Immature natural killer cell (primary cell): ENCODE measurements around the gene ICA1L. TPM values are rescaled to one million over a fixed set of nuclear protein-coding genes. Genes with fewer than 3 reads are reported as not detected.

Experiments
- DNase-seq, 3 donors: peaks; one replicate each; pipeline ENCODE4 v3.0.0; 2022; ENCODE audit warnings: mixed read lengths in 1 of 3
- H3K27ac Mint-ChIP-seq, 6 donors: one replicate each; pipeline ENCODE4 v1.8.0; 2020; ENCODE audit warnings: mixed read lengths in 6 of 6, mild to moderate bottlenecking in 5 of 6, inconsistent platforms in 4 of 6, moderate library complexity in 3 of 6
- H3K27me3 Mint-ChIP-seq, 3 donors: one replicate each; pipeline ENCODE4 v1.8.0; 2020 to 2021; ENCODE audit warnings: low read depth in 3 of 3, mild to moderate bottlenecking in 3 of 3, mixed read lengths in 3 of 3, moderate library complexity in 3 of 3, inconsistent platforms in 1 of 3
- H3K36me3 Mint-ChIP-seq, 3 donors: one replicate each; pipeline ENCODE4 v1.8.0; 2020; ENCODE audit warnings: mixed read lengths in 3 of 3, inconsistent platforms in 2 of 3, mild to moderate bottlenecking in 2 of 3
- H3K4me1 Mint-ChIP-seq, 2 donors: one replicate each; pipeline ENCODE4 v1.8.0; 2020; ENCODE audit warnings: inconsistent platforms in 2 of 2, mild to moderate bottlenecking in 2 of 2, mixed read lengths in 2 of 2, moderate library complexity in 1 of 2
- H3K4me3 Mint-ChIP-seq, 5 donors: one replicate each; pipeline ENCODE4 v1.8.0; 2020; ENCODE audit warnings: mild to moderate bottlenecking in 5 of 5, mixed read lengths in 5 of 5, inconsistent platforms in 3 of 5, moderate library complexity in 3 of 5
- H3K9me3 Mint-ChIP-seq, 6 donors: one replicate each; pipeline ENCODE4 v1.8.0; 2020; ENCODE audit warnings: mild to moderate bottlenecking in 6 of 6, mixed read lengths in 6 of 6, inconsistent platforms in 4 of 6, moderate library complexity in 3 of 6
- polyA plus RNA-seq, 3 donors: library from polyadenylated mRNA; unstranded; fragments of 300-500 nt; fragmentation: Illumina TruSeq; gene quantifications; one replicate each; pipeline ENCODE4 v1.2.3, GENCODE V29; 2021

Gene ICA1L
- polyA plus RNA-seq, 3 donors from 2014 or later = 4.6 to 4.9 (median 4.7) TPM

DNA sequence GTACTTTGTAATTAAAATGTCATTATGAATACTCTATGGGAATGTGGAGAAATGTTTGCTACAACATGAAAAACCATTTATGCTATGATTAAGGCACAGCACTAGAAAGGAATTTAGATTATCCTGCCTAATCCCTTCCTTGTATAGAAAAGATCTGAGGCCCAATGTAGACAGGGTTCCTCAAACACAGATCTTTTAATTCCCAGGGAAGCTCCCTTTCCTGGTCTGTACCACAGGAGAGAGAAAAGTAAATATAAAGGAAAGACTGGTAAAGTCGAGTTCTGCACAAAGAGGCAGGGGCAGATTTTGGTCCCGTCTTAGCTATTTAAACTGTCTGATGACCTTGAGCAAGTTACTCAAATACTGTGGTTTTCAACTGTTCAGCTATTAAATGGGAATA lies 84.7 kb downstream of the ICA1L start:
- Mint-ChIP-seq H3K27me3 (peaks cover 0 to 3% (median 0%) of the 10 kb centered on the region in 3 donors), H3K4me3 (no peak overlapping the region), H3K9me3 (no peaks in the 10 kb centered on the region), H3K36me3 (peaks cover 32 to 47% (median 32%) of the 10 kb centered on the region in 3 donors), H3K27ac (no peak overlapping the region), H3K4me1 (no peaks in the 10 kb centered on the region)
- no peak for DNase-seq

DNA sequence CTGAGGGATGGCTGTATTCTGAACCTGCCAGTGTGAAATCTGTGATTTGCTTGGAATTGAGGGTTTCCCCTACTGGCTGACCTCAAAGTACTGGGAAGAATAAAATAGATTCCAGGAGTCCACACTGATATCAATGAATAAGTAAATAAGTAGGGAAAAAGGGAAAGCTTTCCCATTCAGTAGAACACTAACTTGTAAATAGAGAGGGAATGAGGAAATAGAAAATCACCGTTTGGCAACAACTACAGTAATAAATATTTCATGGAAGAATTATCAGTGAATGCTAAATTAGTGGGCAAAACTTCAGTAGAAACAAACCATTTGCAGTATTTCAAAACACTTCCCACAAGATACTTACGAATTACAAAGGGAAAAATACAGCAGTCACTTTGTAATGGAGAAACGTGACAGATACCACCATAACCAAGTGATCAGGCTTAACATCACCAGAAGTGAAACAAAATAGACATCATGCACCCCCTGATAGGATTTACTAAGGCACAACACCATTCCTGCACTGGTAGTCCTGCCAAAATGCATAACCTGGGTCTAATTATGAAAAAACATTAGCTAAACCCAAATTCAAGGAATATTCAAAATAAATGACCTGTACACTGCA lies 88.5 kb downstream of the ICA1L start:
- Mint-ChIP-seq H3K9me3 (no peaks in the 10 kb centered on the region), H3K36me3 (peaks cover 30 to 45% (median 41%) of the 10 kb centered on the region in 3 donors), H3K4me3 (no peak overlapping the region), H3K4me1 (no peaks in the 10 kb centered on the region), H3K27ac (no peak overlapping the region), H3K27me3 (no peaks in the 10 kb centered on the region)
- no peak for DNase-seq

DNA sequence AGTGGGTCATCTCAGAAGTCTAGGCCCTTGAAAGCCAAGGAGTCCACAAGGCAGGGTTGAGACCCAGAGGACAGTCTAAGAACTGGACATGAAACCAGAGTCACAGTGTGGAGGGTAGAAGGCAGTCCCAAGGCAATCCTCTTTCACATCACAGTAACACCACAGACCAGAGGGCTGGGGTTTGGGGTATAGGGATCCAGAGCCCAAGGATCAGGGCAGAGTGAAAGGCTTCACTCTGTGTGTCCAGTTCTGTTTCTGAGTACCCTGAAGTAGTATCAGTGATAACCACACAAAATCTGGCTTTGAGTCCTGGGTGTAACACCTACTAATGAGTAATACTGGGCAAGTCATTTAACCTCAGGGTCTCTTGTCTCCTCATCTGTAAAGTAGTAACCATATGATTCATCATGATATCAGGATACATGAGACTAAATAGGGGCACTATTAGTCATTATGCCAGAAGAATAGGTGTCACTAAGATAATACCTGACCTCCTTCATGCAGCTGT lies 91.0 kb downstream of the ICA1L start:
- Mint-ChIP-seq H3K4me3 (no peak overlapping the region), H3K27ac (no peak overlapping the region), H3K4me1 (no peaks in the 10 kb centered on the region), H3K27me3 (no peaks in the 10 kb centered on the region), H3K9me3 (no peaks in the 10 kb centered on the region), H3K36me3 (peaks cover 18 to 39% (median 31%) of the 10 kb centered on the region in 3 donors)
- no peak for DNase-seq

DNA sequence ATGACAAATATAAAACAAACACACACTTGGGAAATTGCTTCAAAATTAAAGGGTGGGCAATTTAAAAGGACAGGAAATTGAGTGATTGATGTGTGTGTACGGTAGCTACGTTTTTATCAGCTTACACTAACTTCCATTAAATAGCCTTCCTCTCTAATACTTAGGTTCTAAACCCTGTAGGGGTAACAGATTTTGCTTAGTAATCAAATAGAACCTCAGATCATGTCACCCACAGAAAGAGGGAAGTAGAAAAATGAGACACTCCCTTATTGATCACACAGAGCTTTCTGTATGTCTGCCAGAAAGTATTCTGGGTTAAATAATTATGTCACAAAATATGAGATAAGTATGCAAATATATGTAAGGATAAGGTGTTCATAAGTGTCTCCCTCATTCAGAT lies 93.3 kb downstream of the ICA1L start:
- no peak for DNase-seq
- H3K36me3 Mint-ChIP-seq = peaks cover 22 to 42% (median 30%) of the 10 kb centered on the region in 3 donors
- H3K27me3 Mint-ChIP-seq = no peaks in the 10 kb centered on the region
- peaks cover 1 to 13% of the 10 kb centered on the region in 2 donors for H3K4me1 Mint-ChIP-seq
- no peak overlapping the region for H3K4me3 Mint-ChIP-seq
- no peak overlapping the region for H3K27ac Mint-ChIP-seq
- no peaks in the 10 kb centered on the region for H3K9me3 Mint-ChIP-seq

DNA sequence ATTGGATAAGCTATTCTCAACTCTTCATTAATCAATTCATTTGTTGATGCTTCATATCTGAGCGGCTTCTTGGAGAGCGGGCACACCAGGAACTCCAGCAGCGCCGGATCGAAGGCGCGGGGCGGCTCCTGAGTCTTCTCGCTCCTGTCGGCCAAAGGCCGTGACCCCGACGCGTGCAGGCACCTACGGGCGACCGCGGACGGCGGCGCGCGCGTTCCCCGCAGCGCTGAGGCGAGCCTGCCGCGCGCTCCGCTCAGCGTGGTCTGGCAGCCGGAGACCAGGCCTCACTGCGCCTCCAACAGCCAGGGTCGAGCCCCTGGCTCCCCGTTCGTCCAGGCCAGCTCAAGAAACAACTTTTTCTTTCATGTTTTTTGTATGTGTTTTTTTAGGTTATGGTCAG lies 97.5 kb downstream of the ICA1L start:
- H3K36me3 Mint-ChIP-seq = peaks cover 15 to 34% (median 18%) of the 10 kb centered on the region in 3 donors
- peaks cover 1 to 13% of the 10 kb centered on the region in 2 donors for H3K4me1 Mint-ChIP-seq
- H3K27me3 Mint-ChIP-seq = no peaks in the 10 kb centered on the region
- DNase-seq = no peak
- H3K9me3 Mint-ChIP-seq = no peaks in the 10 kb centered on the region
- H3K27ac Mint-ChIP-seq = peak overlapping the region in 2 of 6 donors; percentile 63 to 82
- H3K4me3 Mint-ChIP-seq = no peak overlapping the region

DNA sequence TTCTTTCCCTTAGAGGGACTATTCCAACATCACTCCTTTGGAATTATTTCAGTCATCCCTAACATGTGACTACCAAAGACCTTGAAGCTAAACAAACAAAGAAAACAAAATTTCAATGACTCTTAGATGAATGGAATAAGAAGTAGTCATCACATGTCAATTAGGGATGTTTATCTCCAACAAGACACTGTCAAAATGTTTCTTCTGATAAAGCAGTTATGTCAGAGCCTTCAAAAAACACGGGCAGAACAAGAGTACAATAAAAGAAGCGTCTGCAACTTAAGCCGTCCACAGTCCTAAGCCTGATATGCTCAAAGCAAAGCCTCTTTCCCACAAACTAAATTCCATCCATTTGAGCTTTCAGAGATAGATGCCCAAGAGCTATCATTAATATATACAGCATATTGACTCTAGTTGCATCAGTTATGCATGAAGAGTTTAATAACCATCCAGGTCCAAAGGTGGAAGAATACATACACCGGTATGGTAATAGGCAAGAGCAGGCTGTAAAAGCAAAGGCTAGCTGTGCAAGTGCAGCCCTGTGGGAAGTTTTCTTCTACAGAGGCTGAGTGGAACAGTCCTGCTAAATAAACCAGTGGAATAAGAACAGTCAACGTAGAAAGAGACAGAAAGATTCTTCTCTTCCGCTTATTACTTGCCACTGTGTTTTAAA lies 98.1 kb downstream of the ICA1L start:
- Mint-ChIP-seq H3K4me3 (no peak overlapping the region), H3K36me3 (peaks cover 11 to 28% (median 14%) of the 10 kb centered on the region in 3 donors), H3K9me3 (no peaks in the 10 kb centered on the region), H3K27me3 (no peaks in the 10 kb centered on the region), H3K27ac (no peak overlapping the region), H3K4me1 (peaks cover 1 to 13% of the 10 kb centered on the region in 2 donors)
- no peak for DNase-seq

DNA sequence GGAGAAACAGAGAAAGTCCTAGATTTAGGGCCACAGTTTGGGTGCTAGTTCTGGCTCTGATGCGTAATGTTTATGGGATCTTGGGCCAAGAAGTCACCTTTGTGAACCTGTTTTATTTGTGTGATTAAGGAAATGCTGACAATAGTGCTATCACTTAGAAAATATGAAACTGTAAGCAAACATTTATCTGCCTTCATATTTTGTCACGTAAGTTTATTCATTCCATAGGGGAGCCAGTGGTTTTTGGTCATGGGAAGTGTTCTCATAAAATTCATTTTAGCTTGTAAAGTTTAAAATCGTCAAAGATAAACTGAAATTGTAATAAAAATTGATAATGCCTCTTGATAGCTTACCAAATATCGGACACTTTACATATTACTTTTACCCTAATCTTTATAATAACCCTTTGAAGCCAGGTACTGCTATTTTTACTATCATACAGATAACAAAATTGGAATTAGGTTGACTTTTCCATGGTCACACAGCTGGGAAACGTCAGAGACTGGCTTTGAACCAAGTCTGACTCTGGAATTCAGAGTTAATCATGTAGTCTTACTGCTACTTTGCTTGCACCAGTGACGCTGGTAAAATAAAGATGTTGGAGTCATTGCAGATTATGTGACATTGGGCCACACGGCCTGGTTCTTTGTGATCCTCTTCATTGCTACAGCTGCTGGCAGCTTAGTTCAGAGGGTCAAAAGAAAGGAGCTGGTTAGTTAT lies 99.7 kb downstream of the ICA1L start:
- Mint-ChIP-seq H3K4me3 (no peak overlapping the region), H3K9me3 (no peaks in the 10 kb centered on the region), H3K27me3 (no peaks in the 10 kb centered on the region), H3K4me1 (peaks cover 1 to 13% of the 10 kb centered on the region in 2 donors), H3K36me3 (peaks cover 15 to 19% (median 17%) of the 10 kb centered on the region in 3 donors), H3K27ac (no peak overlapping the region)
- no peak for DNase-seq

DNA sequence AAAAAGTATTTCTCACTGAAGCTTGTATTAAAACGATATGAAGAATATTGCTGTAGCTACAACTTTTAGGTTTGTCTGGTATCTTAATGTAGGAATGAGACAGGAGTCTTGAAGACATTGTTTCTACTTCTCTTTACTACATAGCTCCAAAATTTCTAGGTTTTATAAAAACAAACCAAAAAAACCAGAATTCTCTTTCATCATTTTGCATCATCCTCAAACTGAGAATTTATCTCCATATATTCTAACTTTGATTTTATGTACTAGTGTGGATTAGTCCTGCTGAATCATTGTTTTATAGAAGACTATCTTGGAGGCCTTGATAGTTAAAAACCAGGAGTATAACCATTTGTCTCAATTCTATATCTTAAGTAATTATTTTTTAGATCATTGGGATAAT lies 100.2 kb downstream of the ICA1L start:
- H3K36me3 Mint-ChIP-seq = peaks cover 17 to 20% (median 19%) of the 10 kb centered on the region in 3 donors
- no peak overlapping the region for H3K27ac Mint-ChIP-seq
- DNase-seq = no peak
- no peak overlapping the region for H3K4me3 Mint-ChIP-seq
- H3K4me1 Mint-ChIP-seq = peaks cover 1 to 13% of the 10 kb centered on the region in 2 donors
- no peaks in the 10 kb centered on the region for H3K9me3 Mint-ChIP-seq
- no peaks in the 10 kb centered on the region for H3K27me3 Mint-ChIP-seq

DNA sequence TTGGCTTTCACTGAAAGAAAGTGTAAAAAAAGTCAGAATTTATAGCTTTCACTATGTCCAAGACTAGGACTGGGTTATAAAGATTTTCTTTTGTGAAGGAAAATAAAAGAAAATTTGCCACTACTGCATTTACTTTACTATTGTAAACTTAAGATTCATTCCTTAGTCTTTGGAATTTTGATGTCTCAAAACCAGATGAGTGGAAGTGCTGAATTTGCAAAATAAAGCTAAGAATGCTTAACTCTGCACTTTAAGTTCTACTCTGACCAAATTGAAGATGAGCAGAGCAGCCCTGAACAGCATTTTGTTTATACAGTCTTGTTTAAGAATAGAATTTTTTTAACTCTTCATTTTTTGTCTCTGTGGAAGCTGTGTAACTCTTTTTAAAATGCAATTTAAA lies 102.4 kb downstream of the ICA1L start:
- Mint-ChIP-seq H3K9me3 (no peaks in the 10 kb centered on the region), H3K4me1 (peaks cover 0 to under 1% of the 10 kb centered on the region in 2 donors), H3K4me3 (no peak overlapping the region), H3K36me3 (peaks cover 13 to 28% (median 25%) of the 10 kb centered on the region in 3 donors), H3K27ac (no peak overlapping the region), H3K27me3 (no peaks in the 10 kb centered on the region)
- DNase-seq = no peak

DNA sequence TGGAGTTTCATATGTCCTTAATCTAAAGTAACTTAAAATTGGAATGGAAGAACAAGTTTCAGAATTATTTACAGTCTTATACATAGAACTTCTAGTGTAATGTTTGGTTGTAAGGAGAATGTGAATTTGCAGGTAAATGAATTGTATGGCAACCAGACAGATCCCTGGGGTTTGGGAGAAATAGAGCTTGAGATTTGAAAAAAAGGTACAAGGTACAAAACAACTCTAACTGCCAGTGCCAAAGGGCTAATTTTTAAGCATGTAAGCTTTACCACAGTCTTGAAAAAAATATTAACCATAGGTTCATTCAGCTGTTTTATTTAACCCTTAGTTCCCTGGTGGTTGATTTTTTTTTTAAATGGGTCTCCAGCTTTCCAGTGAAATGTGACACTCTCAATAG lies 103.3 kb downstream of the ICA1L start:
- peaks cover 2 to 8% of the 10 kb centered on the region in 2 donors for H3K4me1 Mint-ChIP-seq
- H3K27ac Mint-ChIP-seq = no peak overlapping the region
- DNase-seq = no peak
- no peaks in the 10 kb centered on the region for H3K9me3 Mint-ChIP-seq
- H3K27me3 Mint-ChIP-seq = no peaks in the 10 kb centered on the region
- H3K36me3 Mint-ChIP-seq = peaks cover 13 to 26% (median 23%) of the 10 kb centered on the region in 3 donors
- no peak overlapping the region for H3K4me3 Mint-ChIP-seq

DNA sequence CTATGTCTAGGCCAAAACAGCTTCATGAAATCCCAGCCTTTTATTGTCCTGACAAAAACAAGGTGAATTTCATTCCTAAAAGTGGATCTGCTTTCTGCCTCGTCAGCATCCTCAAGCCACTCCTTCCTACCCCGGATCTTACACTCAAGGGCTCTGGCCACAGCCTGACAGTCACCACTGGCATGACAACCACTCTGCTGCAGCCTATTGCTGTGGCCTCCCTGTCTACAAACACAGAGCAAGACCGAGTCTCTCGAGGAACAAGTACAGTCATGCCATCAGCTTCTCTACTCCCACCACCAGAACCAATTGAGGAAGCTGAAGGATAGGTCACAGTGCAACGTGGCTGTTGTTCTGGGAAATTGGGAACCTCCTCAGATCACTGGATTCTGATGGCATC lies 106.1 kb downstream of the ICA1L start:
- peaks cover 16 to 30% (median 24%) of the 10 kb centered on the region in 3 donors for H3K36me3 Mint-ChIP-seq
- DNase-seq = no peak
- H3K27ac Mint-ChIP-seq = no peak overlapping the region
- H3K4me3 Mint-ChIP-seq = no peak overlapping the region
- no peaks in the 10 kb centered on the region for H3K27me3 Mint-ChIP-seq
- no peaks in the 10 kb centered on the region for H3K9me3 Mint-ChIP-seq
- peaks cover 11 to 34% of the 10 kb centered on the region in 2 donors for H3K4me1 Mint-ChIP-seq

DNA sequence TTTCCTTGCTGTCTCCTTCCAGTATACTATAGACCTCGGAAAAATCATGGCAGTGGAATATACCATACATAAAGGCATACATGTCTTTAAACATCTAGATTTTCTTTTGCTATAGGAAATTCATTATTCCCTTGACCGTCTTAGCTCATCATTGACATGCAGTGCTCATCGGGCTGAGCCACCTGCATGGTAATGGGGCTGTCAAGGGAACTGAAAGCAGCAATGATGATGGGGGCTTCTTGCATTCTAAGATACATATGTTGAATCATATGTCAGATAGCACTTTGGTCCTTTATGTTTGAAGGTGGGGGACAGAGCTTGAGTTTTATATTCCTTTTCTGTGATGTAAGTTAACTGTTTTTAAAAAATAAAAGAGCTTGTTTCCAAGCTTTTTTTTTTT lies 106.6 kb downstream of the ICA1L start:
- H3K27me3 Mint-ChIP-seq = no peaks in the 10 kb centered on the region
- no peak overlapping the region for H3K4me3 Mint-ChIP-seq
- H3K4me1 Mint-ChIP-seq = peaks cover 11 to 38% of the 10 kb centered on the region in 2 donors

DNA sequence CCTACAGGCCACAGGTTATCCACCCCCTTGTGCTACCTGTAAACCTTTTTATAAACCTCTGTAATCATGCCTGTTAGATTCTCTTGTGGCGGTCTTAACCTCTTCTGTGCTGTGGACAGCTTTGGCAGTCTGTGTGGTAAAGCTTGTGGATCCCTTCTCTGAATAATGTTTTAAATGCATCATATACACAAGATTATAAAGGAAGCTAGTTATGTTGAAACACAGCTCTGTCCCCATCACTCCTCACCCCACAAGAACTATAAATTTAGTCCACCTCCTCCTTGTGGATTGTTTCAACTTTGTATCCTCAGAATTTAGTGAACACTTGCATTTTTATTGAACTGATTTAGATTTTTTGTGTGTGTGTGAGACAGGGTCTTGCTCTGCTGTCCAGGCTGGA lies 107.7 kb downstream of the ICA1L start:
- DNase-seq = no peak
- no peaks in the 10 kb centered on the region for H3K9me3 Mint-ChIP-seq
- no peak overlapping the region for H3K27ac Mint-ChIP-seq
- H3K27me3 Mint-ChIP-seq = no peaks in the 10 kb centered on the region
- H3K4me1 Mint-ChIP-seq = peaks cover 11 to 40% of the 10 kb centered on the region in 2 donors
- H3K4me3 Mint-ChIP-seq = no peak overlapping the region
- H3K36me3 Mint-ChIP-seq = peaks cover 13 to 35% (median 20%) of the 10 kb centered on the region in 3 donors

More for the DNA sequence above, 106.6 kb downstream of the ICA1L start:
- no peak for DNase-seq
- H3K9me3 Mint-ChIP-seq = no peaks in the 10 kb centered on the region
- H3K36me3 Mint-ChIP-seq = peaks cover 16 to 34% (median 23%) of the 10 kb centered on the region in 3 donors
- H3K27ac Mint-ChIP-seq = no peak overlapping the region

DNA sequence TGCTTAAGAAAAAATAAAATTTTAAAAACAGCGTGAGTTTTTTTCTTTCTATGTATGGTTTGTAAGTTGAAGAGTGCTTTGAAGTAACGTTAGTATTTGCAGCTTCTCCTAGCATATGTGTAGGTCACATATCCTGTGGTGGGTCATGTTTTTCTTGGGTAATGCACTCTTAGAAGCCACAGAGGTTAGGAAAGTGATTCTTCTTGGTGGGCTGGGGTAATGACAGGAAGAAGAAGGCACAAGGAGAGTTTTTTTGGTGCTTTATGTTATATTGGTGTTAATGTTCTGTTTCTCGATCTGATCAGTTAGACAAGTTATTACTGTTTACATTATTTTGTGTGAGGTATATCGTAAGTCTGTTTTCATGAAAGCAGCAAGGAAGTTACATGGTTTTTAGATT lies 109.0 kb downstream of the ICA1L start:
- DNase-seq = peak in 2 of 3 donors; percentile 5 to 7
- no peaks in the 10 kb centered on the region for H3K27me3 Mint-ChIP-seq

More for the DNA sequence above, 109.0 kb downstream of the ICA1L start:
- Mint-ChIP-seq H3K36me3 (peaks cover 16 to 42% (median 17%) of the 10 kb centered on the region in 3 donors), H3K4me3 (peak overlapping the region in 2 of 5 donors; percentile 20 to 31), H3K9me3 (no peaks in the 10 kb centered on the region), H3K27ac (peak overlapping the region in 4 of 6 donors; percentile 2 to 63 (median 10)), H3K4me1 (peaks cover 11 to 40% of the 10 kb centered on the region in 2 donors)
